B cell (primary cell): ENCODE results near the gene KRTAP10-8. TPM values are rescaled to one million over a fixed set of nuclear protein-coding genes. Genes with fewer than 3 reads are reported as not detected.
"Not testable (repeated sequence)": the region's sequence is repeated elsewhere in the genome, so short reads cannot be mapped to it uniquely, and the experiment has no call there.

Experiments used
- ATAC-seq: fragments of 200-7000 bp; cut with Tn5 transposase; one replicate; pipeline ENCODE4 v1.10.0; 2021; ENCODE audit warnings: low read depth, mild to moderate bottlenecking, moderate number of reproducible peaks, moderate library complexity
- CTCF ChIA-PET: fragments of 350-600 bp; sonication (Branson Sonifier 250); formaldehyde crosslinking; loops from one replicate; lab custom pipeline; 2021; ENCODE audit warnings: antibody characterized with exemption, inconsistent platforms; lab: Charles Lee
- POLR2A ChIA-PET: fragments of 350-600 bp; sonication (Branson Sonifier 250); formaldehyde crosslinking; loops from one replicate; lab custom pipeline; 2021; ENCODE audit warnings: antibody characterized with exemption; lab: Charles Lee
- DNase-seq: peaks from one replicate; pipeline ENCODE4 v3.0.0; 2013
- H2AFZ ChIP-seq: 2 replicates; pipeline ENCODE4 v1.6.1; 2012; ENCODE audit warnings: mild to moderate bottlenecking, low read depth, low read length; ENCODE audit not compliant: insufficient read depth, poor library complexity, severe bottlenecking
- H3K27ac ChIP-seq, 2 donors: 1 replicate in 1 of 2; 2 replicates in 1 of 2; pipeline ENCODE4 v1.5.1; 2012 to 2013; ENCODE audit warnings: low read length in 2 of 2, mild to moderate bottlenecking in 2 of 2, moderate library complexity in 1 of 2
- H3K27me3 ChIP-seq, 4 experiments: fragments of 200-600 bp in 1 of 4; sonication (generic) in 1 of 4; replicated peaks in 1 of 4; 1 replicate in 2 of 4; 2 replicates in 2 of 4; pipeline versions ENCODE4 v1.6.1 to v1.7.0; 2013 to 2016; ENCODE audit warnings: low read length in 3 of 4, mild to moderate bottlenecking in 2 of 4, mixed read lengths in 1 of 4, moderate library complexity in 1 of 4; ENCODE audit not compliant: insufficient read depth in 4 of 4, control insufficient read depth in 3 of 4; ENCODE audit errors: control extremely low read depth in 1 of 4
- H3K36me3 ChIP-seq, 2 experiments: replicated peaks in 1 of 2; 1 replicate in 1 of 2; 2 replicates in 1 of 2; pipeline versions ENCODE4 v1.6.1 to v1.7.1; 2013; ENCODE audit warnings: low read length in 1 of 2; ENCODE audit not compliant: insufficient read depth in 2 of 2, control insufficient read depth in 1 of 2; ENCODE audit errors: control extremely low read depth in 1 of 2, extremely low read depth in 1 of 2
- H3K4me1 ChIP-seq, 2 donors: fragments of 200-600 bp in 1 of 2; sonication (generic) in 1 of 2; 1 replicate in 1 of 2; 2 replicates in 1 of 2; pipeline versions ENCODE4 v1.5.1 to v1.6.1; 2013 to 2017; ENCODE audit warnings: low read length in 2 of 2; ENCODE audit not compliant: control insufficient read depth in 2 of 2, insufficient read depth in 2 of 2
- H3K4me2 ChIP-seq: replicated peaks from 2 replicates; pipeline ENCODE3; 2012; ENCODE audit warnings: mild to moderate bottlenecking, low read depth, low read length; ENCODE audit not compliant: poor library complexity, severe bottlenecking
- H3K4me3 ChIP-seq, 5 experiments: fragments of 200-600 bp in 1 of 5; sonication (generic) in 1 of 5; 1 replicate in 3 of 5; 2 replicates in 2 of 5; pipeline versions ENCODE4 v1.5.1 to v1.7.0; 2011 to 2016; ENCODE audit warnings: low read length in 4 of 5, mild to moderate bottlenecking in 4 of 5, low read depth in 2 of 5, control low read depth in 1 of 5, moderate library complexity in 1 of 5; ENCODE audit not compliant: insufficient read depth in 1 of 5; ENCODE audit errors: control extremely low read depth in 1 of 5, extremely low read depth in 1 of 5
- H3K79me2 ChIP-seq: fragments of 200-600 bp; sonication (generic); one replicate; pipeline ENCODE4 v1.6.0; 2016; ENCODE audit warnings: low read length; ENCODE audit not compliant: control insufficient read depth, insufficient read depth
- H3K9ac ChIP-seq: fragments of 200-600 bp; sonication (generic); 2 replicates; pipeline ENCODE4 v1.6.1; 2017; ENCODE audit warnings: mild to moderate bottlenecking, low read length, moderate library complexity
- H3K9me3 ChIP-seq, 3 donors: one replicate each; pipeline versions ENCODE4 v1.6.1 to v1.7.1; 2013; ENCODE audit warnings: low read length in 2 of 3; ENCODE audit not compliant: control insufficient read depth in 2 of 3, insufficient read depth in 1 of 3; ENCODE audit errors: control extremely low read depth in 1 of 3
- H4K20me1 ChIP-seq: 2 replicates; pipeline ENCODE4 v1.6.0; 2012; ENCODE audit warnings: mild to moderate bottlenecking, low read length; ENCODE audit not compliant: insufficient read depth, control insufficient read depth, poor library complexity, severe bottlenecking
- H3K27ac Mint-ChIP-seq: one replicate; pipeline ENCODE4 v1.8.0; 2021; ENCODE audit warnings: mixed read lengths
- H3K27me3 Mint-ChIP-seq: one replicate; pipeline ENCODE4 v1.8.0; 2021; ENCODE audit warnings: mixed read lengths
- H3K4me1 Mint-ChIP-seq: one replicate; pipeline ENCODE4 v1.8.0; 2021; ENCODE audit warnings: mixed read lengths
- H3K4me3 Mint-ChIP-seq: one replicate; pipeline ENCODE4 v1.8.0; 2021; ENCODE audit warnings: mixed read lengths
- H3K9me3 Mint-ChIP-seq: one replicate; pipeline ENCODE4 v1.8.0; 2022; ENCODE audit warnings: mixed read lengths; ENCODE audit not compliant: insufficient read depth
- EZH2 ChIP-seq: IDR thresholded peaks from 2 replicates; pipeline ENCODE4 v1.6.1; 2012; ENCODE audit warnings: borderline replicate concordance, low read depth, mild to moderate bottlenecking, moderate library complexity, low read length; ENCODE audit not compliant: insufficient read depth, poor library complexity, severe bottlenecking
- WGBS: methylation state at CpG from one replicate; pipeline ENCODE4 v1.1.5; 2013; ENCODE audit warnings: missing lambda C conversion rate; ENCODE audit not compliant: insufficient coverage; 5-methylcytosine and 5-hydroxymethylcytosine counted together
- intact Hi-C: fragments of 100-400 bp; cut with micrococcal nuclease; formaldehyde crosslinking; loops from one replicate; pipeline ENCODE4 v1.10.0; 2022
- polyA plus RNA-seq: library from polyadenylated mRNA; depleted of rRNA; stranded (reverse); fragments of >200 nt; gene quantifications from 2 replicates; pipeline ENCODE4 v1.2.3, GENCODE V29; 2012
- total RNA-seq, 2 donors: library from RNA; stranded (reverse); fragments of 120-200 nt in 1 of 2; gene quantifications; 1 replicate in 1 of 2; 2 replicates in 1 of 2; pipeline versions ENCODE4 v1.2.3 to v1.2.4, GENCODE V29; 2013 to 2022
- TF ChIP-seq, protein P1 (sequence below): fragments of 200-600 bp; IDR thresholded peaks from one replicate; pipeline ENCODE4 v1.8.0; 2022; ENCODE audit warnings: antibody characterized with exemption, mild to moderate bottlenecking

Gene KRTAP10-8
- total and polyA plus RNA-seq, 2 donors (not counting 1 experiment from before 2014, with no cell fraction given): not detected

DNA sequence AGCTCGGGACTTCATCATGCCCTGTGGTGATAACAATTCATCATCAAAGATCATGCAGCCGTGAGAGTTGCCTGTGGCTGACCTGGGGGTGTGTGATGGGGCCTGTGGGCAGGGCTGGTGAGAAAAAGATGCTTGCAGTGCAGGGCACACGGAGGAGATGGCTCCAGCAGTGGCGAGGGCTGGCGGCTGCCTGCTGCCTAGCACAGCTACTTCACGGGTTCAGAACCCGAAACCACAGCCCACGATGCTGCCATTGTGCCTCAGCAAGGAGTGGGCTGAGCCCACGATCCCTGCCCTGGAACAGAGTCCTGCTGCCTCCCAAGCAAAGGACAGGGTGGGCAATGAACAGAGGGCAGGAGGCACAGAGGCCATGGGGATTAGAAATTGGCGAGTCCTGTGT lies 14.4 kb downstream of the KRTAP10-8 start:
- Histone ChIP-seq H3K36me3 (no peaks in the 10 kb centered on the region), H3K27ac (no peak overlapping the region), H2AFZ (no peak overlapping the region), H3K4me1 (peaks cover 2 to 3% of the 10 kb centered on the region in 2 donors), H3K9ac (no peak overlapping the region), H3K27me3 (peaks cover 0 to 20% (median 0%) of the 10 kb centered on the region in 4 experiments), H4K20me1 (no peaks in the 10 kb centered on the region), H3K4me3 (no peak overlapping the region), H3K4me2 (no peak overlapping the region), H3K9me3 (peaks cover 0 to 51% (median 29%) of the 10 kb centered on the region in 3 donors), H3K79me2 (no peaks in the 10 kb centered on the region)
- intact Hi-C loops: no loop called here
- WGBS: 80% methylated on average over 9 of the region's 10 CpGs
- POLR2A ChIA-PET: no interaction called here
- CTCF ChIA-PET: no interaction called here
- TF ChIP-seq EZH2: no peak
- TF ChIP-seq, protein P1, sequence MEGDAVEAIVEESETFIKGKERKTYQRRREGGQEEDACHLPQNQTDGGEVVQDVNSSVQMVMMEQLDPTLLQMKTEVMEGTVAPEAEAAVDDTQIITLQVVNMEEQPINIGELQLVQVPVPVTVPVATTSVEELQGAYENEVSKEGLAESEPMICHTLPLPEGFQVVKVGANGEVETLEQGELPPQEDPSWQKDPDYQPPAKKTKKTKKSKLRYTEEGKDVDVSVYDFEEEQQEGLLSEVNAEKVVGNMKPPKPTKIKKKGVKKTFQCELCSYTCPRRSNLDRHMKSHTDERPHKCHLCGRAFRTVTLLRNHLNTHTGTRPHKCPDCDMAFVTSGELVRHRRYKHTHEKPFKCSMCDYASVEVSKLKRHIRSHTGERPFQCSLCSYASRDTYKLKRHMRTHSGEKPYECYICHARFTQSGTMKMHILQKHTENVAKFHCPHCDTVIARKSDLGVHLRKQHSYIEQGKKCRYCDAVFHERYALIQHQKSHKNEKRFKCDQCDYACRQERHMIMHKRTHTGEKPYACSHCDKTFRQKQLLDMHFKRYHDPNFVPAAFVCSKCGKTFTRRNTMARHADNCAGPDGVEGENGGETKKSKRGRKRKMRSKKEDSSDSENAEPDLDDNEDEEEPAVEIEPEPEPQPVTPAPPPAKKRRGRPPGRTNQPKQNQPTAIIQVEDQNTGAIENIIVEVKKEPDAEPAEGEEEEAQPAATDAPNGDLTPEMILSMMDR: no peak
- Mint-ChIP-seq H3K9me3 (peaks cover 20% of the 10 kb centered on the region), H3K4me1 (peaks cover 4% of the 10 kb centered on the region), H3K27ac (no peak overlapping the region), H3K27me3 (peaks cover 7% of the 10 kb centered on the region), H3K4me3 (no peak overlapping the region)
- DNase-seq (no peak), ATAC-seq (no peak)

DNA sequence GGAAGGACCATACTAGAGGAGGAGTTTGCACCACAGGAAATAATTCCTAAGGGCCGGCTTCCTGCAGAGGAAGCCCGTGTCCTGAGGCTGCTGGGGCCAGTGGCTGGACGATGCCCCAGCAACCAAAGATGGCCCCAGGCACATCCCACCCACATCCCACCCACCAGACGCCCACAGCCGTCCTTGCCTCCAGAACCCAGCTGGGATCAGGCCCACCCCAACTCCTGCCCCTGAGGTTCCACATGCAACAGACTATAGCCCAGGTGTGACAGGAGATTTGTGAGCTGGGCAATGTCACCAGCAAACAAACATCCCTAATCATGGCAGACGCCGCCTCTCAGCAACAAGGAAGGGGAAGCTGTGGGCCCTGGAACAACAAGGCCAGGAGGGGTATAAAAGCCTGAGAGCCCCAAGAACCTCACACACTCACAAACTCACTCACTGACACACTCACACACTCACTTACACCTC lies 14.8 kb downstream of the KRTAP10-8 start, which contains the start of gene KRTAP10-9:
TSS of gene KRTAP10-9 (plus strand) at position 421 of the 471 bp plus-strand sequence. CDS start 79 bp downstream, outside the sequence.
- ATAC-seq (no peak), DNase-seq (no peak)
- Histone ChIP-seq H4K20me1 (no peaks in the 10 kb centered on the region), H3K36me3 (no peaks in the 10 kb centered on the region), H3K4me2 (no peak within 1 kb of the TSS), H3K9ac (no peak within 1 kb of the TSS), H3K4me3 (no peak within 1 kb of the TSS), H3K79me2 (no peaks in the 10 kb centered on the region), H3K27ac (no peak within 1 kb of the TSS), H3K4me1 (peaks cover 2 to 3% of the 10 kb centered on the region in 2 donors), H2AFZ (no peak within 1 kb of the TSS), H3K9me3 (peaks cover 0 to 53% (median 33%) of the 10 kb centered on the region in 3 donors), H3K27me3 (peaks cover 0 to 20% (median 0%) of the 10 kb centered on the region in 4 experiments)
- Mint-ChIP-seq H3K27ac (no peak within 1 kb of the TSS), H3K9me3 (peaks cover 22% of the 10 kb centered on the region), H3K4me1 (peaks cover 4% of the 10 kb centered on the region), H3K4me3 (no peak within 1 kb of the TSS), H3K27me3 (peaks cover 6% of the 10 kb centered on the region)
- 55% methylated on average over 7 of the region's 7 CpGs for WGBS
- POLR2A ChIA-PET: no interaction called here
- CTCF ChIA-PET: no interaction called here
- intact Hi-C loops: no loop called here
- TF ChIP-seq, protein P1: no peak
- TF ChIP-seq EZH2: no peak

GRCh38 chr21:44627181-44627822 lies 15.4 kb downstream of the KRTAP10-8 start:
- H3K4me2 ChIP-seq, H3K4me3 ChIP-seq, CTCF ChIA-PET, intact Hi-C loops, H3K36me3 ChIP-seq, DNase-seq, H3K9ac ChIP-seq, H3K4me3 Mint-ChIP-seq, H3K27me3 Mint-ChIP-seq, ATAC-seq, H3K4me1 ChIP-seq, H3K27ac Mint-ChIP-seq, H4K20me1 ChIP-seq, H2AFZ ChIP-seq, H3K4me1 Mint-ChIP-seq, H3K79me2 ChIP-seq, POLR2A ChIA-PET, H3K27ac ChIP-seq: not testable (repeated sequence)
- peaks cover 0 to 55% (median 37%) of the 10 kb centered on the region in 3 donors for H3K9me3 ChIP-seq
- WGBS: 91% methylated on average over 20 of the region's 20 CpGs
- peaks cover 23% of the 10 kb centered on the region for H3K9me3 Mint-ChIP-seq
- H3K27me3 ChIP-seq: peaks cover 0 to 20% (median 0%) of the 10 kb centered on the region in 4 experiments
